ENCODE measurements around the gene PTPRN2. TPM values are rescaled to one million over a fixed set of nuclear protein-coding genes. Genes with fewer than 3 reads are reported as not detected.
A peak's percentile ranks its signal among the peaks of the same experiment; 100 is the strongest.

The PTPRN2 gene
- total and polyA plus RNA-seq, 2 of the 8 experiments (the other 6 are each of a cell fraction or from before 2014, with no cell fraction given), result 2.6 to 4.5 TPM

DNA sequence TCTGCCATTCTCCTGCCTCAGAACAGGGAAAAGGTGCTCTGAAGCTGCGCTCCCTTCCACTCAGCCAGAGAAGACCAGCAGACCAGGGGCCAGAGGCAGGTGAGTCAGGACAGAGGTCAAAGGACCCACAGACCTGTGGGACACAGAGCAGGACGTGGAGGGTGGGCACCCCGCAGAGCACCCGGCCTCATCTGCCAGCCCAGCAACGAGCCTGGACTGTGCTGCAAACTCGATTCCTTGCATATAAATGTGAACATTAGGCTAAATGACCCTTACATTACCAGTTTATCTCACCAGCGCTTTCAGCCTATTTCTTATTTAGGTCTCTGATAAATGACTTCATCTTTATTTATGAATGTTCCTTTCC is 50.1 kb downstream of the PTPRN2 start:
- Histone ChIP-seq H3K9ac (replicated peaks in 1 of 4; ENCODE audit: extremely low read depth in 1 of 4, low read depth in 3 of 4, low read length in 3 of 4) (no peak overlapping the region), H3K4me3 (ENCODE audit: extremely low read depth in 1 of 4, insufficient read depth in 2 of 4, low read depth in 3 of 4, low read length in 4 of 4) (no peak overlapping the region), H3K4ac (replicated peaks; ENCODE audit: insufficient read length, low read depth, low read length) (no peak overlapping the region), H3K4me1 (replicated peaks in 1 of 4; ENCODE audit: control insufficient read depth in 3 of 4, insufficient read depth in 4 of 4, low read length in 3 of 4) (peaks cover 0 to 6% (median 2%) of the 10 kb centered on the region in 4 experiments; a peak in 2 of 7 replicates), H3K27me3 (replicated peaks in 1 of 4; ENCODE audit: control insufficient read depth in 3 of 4, extremely low read depth in 1 of 4, insufficient read depth in 3 of 4, low read length in 3 of 4) (no peaks in the 10 kb centered on the region), H3K14ac (ENCODE audit: insufficient read length) (no peak overlapping the region), H3K56ac (replicated peaks; ENCODE audit: insufficient read length, low read depth, low read length) (no peak overlapping the region), H4K8ac (ENCODE audit: extremely low read depth, insufficient read depth, low read length) (peak overlapping the region; percentile 82; the same call in 1 of the 2 replicates), H3K27ac (ENCODE audit: low read depth, low read length) (no peak overlapping the region), H4K5ac (ENCODE audit: insufficient read length, low read depth, low read length) (no peak overlapping the region), H2BK120ac (replicated peaks; ENCODE audit: low read depth, low read length) (no peak overlapping the region), H3K18ac (ENCODE audit: extremely low read depth, low read length) (no peak overlapping the region), H4K20me1 (replicated peaks in 1 of 2; ENCODE audit: control insufficient read depth in 1 of 2, insufficient read depth in 2 of 2, low read length in 2 of 2) (no peaks in the 10 kb centered on the region), H4K91ac (replicated peaks; ENCODE audit: insufficient read length, low read length) (no peak overlapping the region), H2BK5ac (ENCODE audit: low read depth, low read length) (peak overlapping the region; percentile 49; the same call in 1 of the 2 replicates), H2BK15ac (ENCODE audit: low read length) (0 out of 2 replicates have a peak overlapping the region, but pooled peaks have one; percentile 61), H2BK12ac (ENCODE audit: low read depth, low read length) (0 out of 2 replicates have a peak overlapping the region, but pooled peaks have one; percentile 39), H3K23ac (ENCODE audit: insufficient read length) (no peak overlapping the region), H2AFZ (ENCODE audit: low read length) (no peak overlapping the region), H3K9me3 (ENCODE audit: insufficient read depth in 2 of 2, low read depth in 1 of 2, low read length in 1 of 2) (peaks cover 0 to 4% of the 10 kb centered on the region in 2 experiments; a peak in 1 of 4 replicates), H3K79me2 (ENCODE audit: control insufficient read depth in 1 of 2, insufficient read depth in 2 of 2, low read length in 2 of 2) (no peaks in the 10 kb centered on the region), H3K23me2 (ENCODE audit: low read depth, low read length) (no peaks in the 10 kb centered on the region), H3K36me3 (ENCODE audit: control insufficient read depth in 2 of 4, insufficient read depth in 4 of 4, low read length in 3 of 4) (no peaks in the 10 kb centered on the region), H3K4me2 (ENCODE audit: insufficient read depth in 1 of 2, low read depth in 2 of 2, low read length in 2 of 2) (no peak overlapping the region), H2AK5ac (ENCODE audit: low read depth, low read length) (no peak overlapping the region), H2BK20ac (ENCODE audit: low read length) (no peak overlapping the region), H3K79me1 (ENCODE audit: low read depth, low read length) (no peaks in the 10 kb centered on the region)
- 96% methylated on average over 7 of the region's 7 CpGs; no CpG with 5 or more reads in 1 of the 2 experiments for WGBS, 2 experiments (ENCODE audit: extremely low coverage in 1 of 2, insufficient coverage in 1 of 2, insufficient read length in 1 of 2, insufficient replicate concordance in 2 of 2, low coverage in 1 of 2, low lambda C conversion rate in 2 of 2, missing lambda C conversion rate in 1 of 2)
- DNase-seq (ENCODE audit: low read depth in 1 of 2, low spot score in 2 of 2) (no peak), FAIRE-seq (no peak)
- POLR2A ChIA-PET (ENCODE audit: partially characterized antibody), result no interaction called here
- TF ChIP-seq EP300 (IDR thresholded peaks at IDR 0.05; ENCODE audit: borderline replicate concordance in 1 of 2, low read depth in 2 of 2, low read length in 2 of 2) (no peak), SIN3A (conservative IDR thresholded peaks at IDR 0.05 in 1 of 2, IDR thresholded peaks at IDR 0.05 in 1 of 2; ENCODE audit: low read depth in 1 of 2, low read length in 2 of 2) (no peak), KDM5A (IDR thresholded peaks at IDR 0.05; ENCODE audit: low read length) (no peak), CBX8 (IDR thresholded peaks at IDR 0.05; ENCODE audit: borderline replicate concordance, low read depth, low read length) (no peak), YY1 (IDR thresholded peaks at IDR 0.05; ENCODE audit: low read depth, low read length) (no peak), BRCA1 (IDR thresholded peaks at IDR 0.05; ENCODE audit: low read depth, low read length) (no peak), RXRA (IDR thresholded peaks at IDR 0.05; ENCODE audit: insufficient read depth, low read depth, low read length) (no peak), CREB1 (IDR thresholded peaks at IDR 0.05) (no peak)
- CTCF ChIA-PET (ENCODE audit: partially characterized antibody), result interaction anchor here (1.0 to 1.1 kb wide), 2 partner anchors 11 to 12 kb away, joined by 4 read pairs; no protein-coding TSS in a partner anchor

All from H1 (cell line).